T47D (cell line): ENCODE data around the gene ADGRE1.
"Not testable (repeated sequence)": the region's sequence is repeated elsewhere in the genome, so short reads cannot be mapped to it uniquely, and the experiment has no call there.

Source experiments
- DNase-seq, 2 experiments: peaks; one replicate each; pipeline versions ENCODE4 v3.0.0 to v3.0.0-alpha.2; 2011 to 2012; ENCODE audit warnings: low read depth in 1 of 2, low spot score in 1 of 2
- JUND ChIP-seq: IDR thresholded peaks from 2 replicates; pipeline ENCODE4 v1.6.1; 2012; ENCODE audit warnings: low read depth
- in situ Hi-C: cut with HindIII; loops from 2 replicates; pipeline ENCODE4 v1.10.0; 2016; ENCODE audit warnings: low sequenced_read_pairs, low pct_unique_long_range_greater_than_20kb

ADGRE1 gene

DNA sequence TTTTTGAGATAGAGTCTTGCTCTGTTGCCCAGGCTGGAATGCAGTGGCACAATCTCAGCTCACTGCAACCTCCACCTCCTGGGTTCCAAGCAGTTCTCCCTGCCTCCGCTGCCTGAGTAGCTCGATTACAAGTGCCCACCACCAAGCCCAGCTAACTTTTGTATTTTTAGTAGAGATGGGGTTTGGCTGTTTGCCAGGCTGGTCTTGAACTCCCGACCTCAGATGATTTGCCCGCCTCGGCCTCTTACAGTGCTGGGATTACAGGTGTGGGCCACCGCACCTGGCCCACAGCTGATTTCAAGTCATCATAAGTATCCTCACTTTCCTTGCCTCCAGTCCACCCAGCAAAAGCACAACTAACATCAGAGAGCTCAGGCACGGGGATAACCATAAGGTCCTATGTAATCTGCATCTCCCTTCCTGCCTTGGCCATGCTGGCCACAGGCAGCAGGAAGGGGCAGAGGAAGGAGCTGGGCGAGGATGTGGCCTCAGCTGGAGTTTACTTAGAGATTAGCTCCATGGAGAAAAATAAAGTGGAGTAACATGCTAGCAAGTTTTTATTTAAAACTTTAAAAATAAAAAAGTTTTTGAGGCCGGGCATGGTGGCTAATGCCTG, 22.9 kb upstream of the ADGRE1 start:
- TF ChIP-seq JUND: no peak
- no peak for DNase-seq
- in situ Hi-C loops: no loop called here

DNA sequence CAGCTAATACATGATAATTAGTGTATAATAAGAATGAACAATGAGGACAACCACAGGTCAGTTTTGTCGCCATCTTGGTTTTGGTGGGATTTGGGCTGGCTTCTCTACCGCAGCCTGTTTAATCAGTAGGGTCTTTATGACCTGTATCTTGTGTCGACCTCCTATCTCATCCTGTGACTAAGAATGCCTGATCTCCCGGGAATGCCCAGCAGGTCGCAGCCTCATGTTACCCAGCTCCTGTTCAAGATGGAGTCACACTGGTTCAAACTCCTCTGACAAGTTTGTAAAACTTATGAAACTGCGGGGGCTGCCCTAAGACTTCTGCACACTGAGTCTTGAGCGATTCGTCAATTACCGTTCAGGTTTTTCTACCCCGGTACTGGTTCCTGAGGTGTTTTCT, 21.5 kb upstream of the ADGRE1 start:
- no peak for DNase-seq
- in situ Hi-C loops: no loop called here
- TF ChIP-seq JUND: no peak

- DNase-seq: no peak
- in situ Hi-C loops: no loop called here
- no peak for TF ChIP-seq JUND
These were observed 20.6 kb upstream of the ADGRE1 start for GRCh38 chr19:6866741-6867151.

GRCh38 chr19:6868351-6868750, 19.0 kb upstream of the ADGRE1 start:
- in situ Hi-C loops: no loop called here
- no peak for TF ChIP-seq JUND
- no peak for DNase-seq

GRCh38 chr19:6869151-6869882, 18.1 kb upstream of the ADGRE1 start:
- in situ Hi-C loops: not testable (repeated sequence)

GRCh38 chr19:6873708-6874431, 13.5 kb upstream of the ADGRE1 start:
- peak in 1 of 2 experiments; percentile 7 for DNase-seq
- in situ Hi-C loops: no loop called here
- TF ChIP-seq JUND: no peak

More at GRCh38 chr19:6869151-6869882, 18.1 kb upstream of the ADGRE1 start:
- DNase-seq: not testable (repeated sequence)

- DNase-seq: no peak
- TF ChIP-seq JUND: no peak
- in situ Hi-C loops: no loop called here
These were observed 12.2 kb upstream of the ADGRE1 start for GRCh38 chr19:6875218-6875617.

GRCh38 chr19:6876748-6877147, 10.6 kb upstream of the ADGRE1 start:
- no peak for TF ChIP-seq JUND
- in situ Hi-C loops: no loop called here
- no peak for DNase-seq

DNA sequence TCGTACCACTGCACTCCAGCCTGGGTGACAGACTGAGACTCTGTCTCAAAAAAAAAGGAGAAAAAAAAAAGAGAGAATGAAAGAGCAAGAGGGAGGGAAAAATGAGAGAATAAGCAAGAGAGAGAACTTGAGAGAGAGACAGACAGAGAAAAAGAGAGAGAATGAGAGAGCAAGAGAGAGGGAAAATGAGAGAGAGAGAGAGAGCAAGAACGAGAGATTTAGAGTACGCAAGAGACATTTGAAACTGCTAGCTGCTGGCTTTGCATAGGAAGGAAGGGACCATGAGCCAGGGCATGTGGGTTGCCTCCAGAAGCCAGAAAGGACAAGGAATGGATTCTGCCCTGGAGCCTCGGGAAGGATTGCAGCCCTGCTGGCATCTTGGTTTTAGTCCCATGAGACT, 9.6 kb upstream of the ADGRE1 start:
- DNase-seq: no peak
- in situ Hi-C loops: no loop called here
- no peak for TF ChIP-seq JUND

GRCh38 chr19:6886277-6886897, 992 bp upstream of the ADGRE1 start:
- TF ChIP-seq JUND: no peak
- DNase-seq: no peak
- in situ Hi-C loops: no loop called here

DNA sequence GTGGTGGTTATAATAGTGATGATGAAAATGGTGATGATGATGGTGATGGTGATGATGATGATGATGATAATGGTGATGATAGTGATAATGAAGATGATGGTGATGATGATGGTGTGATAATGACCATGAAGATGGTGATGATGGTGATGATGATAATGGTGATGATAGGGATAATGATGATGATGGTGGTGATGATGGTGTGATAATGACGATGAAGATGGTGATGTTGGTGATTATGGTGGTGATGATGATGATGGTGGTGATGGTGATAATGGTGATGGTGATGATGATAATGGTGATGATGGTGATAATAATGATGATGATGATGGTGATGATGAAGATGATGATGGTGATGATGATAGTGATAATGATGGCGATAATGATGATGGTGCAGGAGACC, 1.6 kb downstream of the ADGRE1 start:
- no peak for TF ChIP-seq JUND
- in situ Hi-C loops: no loop called here
- DNase-seq: no peak

DNA sequence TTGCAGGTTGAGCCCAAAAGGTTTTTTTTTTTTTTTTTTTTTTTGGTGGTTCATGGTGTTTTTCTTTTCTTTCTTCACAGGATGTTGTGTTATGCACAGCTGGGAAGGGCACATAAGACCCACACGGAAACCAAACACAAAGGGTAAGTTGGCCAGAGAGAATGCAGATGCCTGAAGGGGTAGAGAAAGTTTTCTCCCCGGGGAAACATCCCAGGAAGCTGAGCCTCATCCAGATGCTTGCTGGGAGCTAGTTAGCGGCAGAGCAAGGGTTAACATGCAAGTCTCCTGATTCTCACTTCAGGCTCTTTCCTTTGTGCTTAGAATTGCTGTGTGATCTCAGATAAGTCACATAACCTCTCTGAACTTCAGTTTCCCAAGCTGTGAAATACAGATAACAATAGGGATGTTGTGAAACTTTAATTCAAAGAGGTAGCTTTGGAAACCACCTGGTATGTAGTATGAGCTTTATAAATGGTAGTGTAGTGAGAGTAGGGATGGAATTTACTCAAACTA, 3.1 kb downstream of the ADGRE1 start:
- no peak for TF ChIP-seq JUND

More for the DNA sequence above, 3.1 kb downstream of the ADGRE1 start:
- DNase-seq: no peak
- in situ Hi-C loops: no loop called here
